HepG2 (cell line): ENCODE data around the gene MTA3. TPM values are rescaled to one million over a fixed set of nuclear protein-coding genes. Genes with fewer than 3 reads are reported as not detected.
A peak's percentile ranks its signal among the peaks of the same experiment; 100 is the strongest.

Experiments
- AKAP8 ChIP-seq: sonication (generic); formaldehyde crosslinking; IDR thresholded peaks from 2 replicates; pipeline ENCODE4 v1.5.1; 2020; ENCODE audit warnings: mild to moderate bottlenecking, missing genetic modification reagents
- ASH2L ChIP-seq: fragments of 300-600, 200-600 bp; sonication (generic); IDR thresholded peaks from 2 replicates; pipeline ENCODE4 v1.7.0; 2017; ENCODE audit warnings: low read depth, mild to moderate bottlenecking, moderate library complexity, mixed read lengths, low read length; ENCODE audit not compliant: insufficient read length
- ATF7-NPFF ChIP-seq: sonication (generic); formaldehyde crosslinking; IDR thresholded peaks from 2 replicates; pipeline ENCODE4 v1.8.1; 2023; ENCODE audit warnings: mild to moderate bottlenecking, low read depth, missing genetic modification reagents, moderate library complexity
- CENPX ChIP-seq: sonication (generic); formaldehyde crosslinking; IDR thresholded peaks from 2 replicates; pipeline ENCODE4 v1.9.0; 2021; ENCODE audit warnings: mild to moderate bottlenecking, missing genetic modification reagents, moderate library complexity
- DMTF1 ChIP-seq: sonication (generic); formaldehyde crosslinking; IDR thresholded peaks from 2 replicates; pipeline ENCODE4 v1.4.0; 2020; ENCODE audit warnings: mild to moderate bottlenecking, missing genetic modification reagents
- HHEX ChIP-seq: IDR thresholded peaks from 2 replicates; pipeline ENCODE4 v1.6.1; 2016; ENCODE audit warnings: control low read depth
- HNF1B ChIP-seq: sonication (generic); formaldehyde crosslinking; IDR thresholded peaks from 2 replicates; pipeline ENCODE4 v1.5.1; 2020; ENCODE audit warnings: mild to moderate bottlenecking, moderate library complexity, missing genetic modification reagents
- NFIB ChIP-seq: sonication (generic); formaldehyde crosslinking; IDR thresholded peaks from 2 replicates; pipeline ENCODE4 v1.9.0; 2021; ENCODE audit warnings: missing genetic modification reagents, mild to moderate bottlenecking, borderline replicate concordance
- SATB2 ChIP-seq: sonication (generic); formaldehyde crosslinking; IDR thresholded peaks from 2 replicates; pipeline ENCODE4 v1.5.0; 2020; ENCODE audit warnings: missing genetic modification reagents
- TEF ChIP-seq: sonication (generic); formaldehyde crosslinking; IDR thresholded peaks from 2 replicates; pipeline ENCODE4 v1.5.0; 2020; ENCODE audit warnings: missing genetic modification reagents
- ZNF207 ChIP-seq: fragments of 450-650 bp; IDR thresholded peaks from 2 replicates; pipeline ENCODE4 v1.6.1; 2016; ENCODE audit warnings: antibody characterized with exemption, borderline replicate concordance
- ZNF24 ChIP-seq: fragments of 450-650 bp; IDR thresholded peaks from 2 replicates; pipeline ENCODE4 v1.6.1; 2017; ENCODE audit warnings: antibody characterized with exemption, mild to moderate bottlenecking
- ZNF362 ChIP-seq: sonication (generic); formaldehyde crosslinking; IDR thresholded peaks from 2 replicates; pipeline ENCODE4 v1.4.0; 2020; ENCODE audit warnings: missing genetic modification reagents, mild to moderate bottlenecking, borderline replicate concordance
- ZNF446 ChIP-seq: sonication (generic); formaldehyde crosslinking; IDR thresholded peaks from 2 replicates; pipeline ENCODE4 v1.5.0; 2020; ENCODE audit warnings: mild to moderate bottlenecking, missing genetic modification reagents
- ZNF468 ChIP-seq: sonication (generic); formaldehyde crosslinking; IDR thresholded peaks from 2 replicates; pipeline ENCODE4 v1.8.0; 2022; ENCODE audit warnings: mild to moderate bottlenecking, moderate library complexity, missing genetic modification reagents
- ZNF879 ChIP-seq: sonication (generic); formaldehyde crosslinking; IDR thresholded peaks from 2 replicates; pipeline ENCODE4 v1.8.1; 2023; ENCODE audit warnings: missing genetic modification reagents
- ZSCAN30 ChIP-seq: sonication (generic); formaldehyde crosslinking; IDR thresholded peaks from 2 replicates; pipeline ENCODE4 v1.5.0; 2020; ENCODE audit warnings: mild to moderate bottlenecking, missing genetic modification reagents
- polyA plus RNA-seq, 8 experiments: library from polyadenylated mRNA; depleted of rRNA in 3 of 8; stranded (reverse) in 7 of 8; unstranded in 1 of 8; fragments of >200 nt; fragmentation: Illumina TruSeq in 4 of 8; extraction: Trizol in 4 of 8; gene quantifications; 2 replicates each; pipeline versions ENCODE4 v1.2.1 to v1.2.3, GENCODE V29; 2011 to 2016; ENCODE audit warnings: low read depth in 4 of 8, missing spikeins in 1 of 8, mixed read lengths in 1 of 8; ENCODE audit not compliant: insufficient read depth in 1 of 8
- total RNA-seq, 5 experiments: library from RNA; depleted of rRNA; stranded (reverse); fragments of >200 nt; fragmentation: Illumina TruSeq; extraction: Trizol; gene quantifications; 2 replicates each; pipeline ENCODE4 v1.2.3, GENCODE V29; 2016; ENCODE audit warnings: low read depth in 1 of 5
- TF ChIP-seq, protein P1 (sequence below): sonication (generic); formaldehyde crosslinking; IDR thresholded peaks from 2 replicates; pipeline ENCODE4 v1.8.0; 2023; ENCODE audit warnings: mild to moderate bottlenecking, missing genetic modification reagents
- TF ChIP-seq, protein P2 (sequence below): IDR thresholded peaks from 2 replicates; pipeline ENCODE4 v1.6.1; 2012; ENCODE audit warnings: inconsistent platforms
- TF ChIP-seq, protein P3 (sequence below): IDR thresholded peaks from 2 replicates; pipeline ENCODE4 v1.6.1; 2016; ENCODE audit warnings: mild to moderate bottlenecking

MTA3 gene
- total and polyA plus RNA-seq, 2 of the 13 experiments (the other 11 are each of a cell fraction or from before 2014, with no cell fraction given), result 48.8 to 77.8 TPM

GRCh38 chr2:42585779-42586178 is 17.3 kb downstream of the MTA3 start (continued):
- TF ChIP-seq AKAP8 (CRISPR knock-in tag) (no peak), ZNF468 (no peak), ZNF207 (no peak), ZNF879 (no peak), ZNF24 (no peak), TEF (CRISPR knock-in tag) (no peak), SATB2 (CRISPR knock-in tag) (no peak), ZSCAN30 (CRISPR knock-in tag) (no peak), CENPX (CRISPR knock-in tag) (no peak), ATF7-NPFF (CRISPR knock-in tag) (no peak), ZNF362 (CRISPR knock-in tag) (peak; percentile 48; the same call in 1 of the 2 replicates), ASH2L (no peak), NFIB (CRISPR knock-in tag) (no peak), HNF1B (no peak), HHEX (no peak), ZNF446 (CRISPR knock-in tag) (no peak), DMTF1 (CRISPR knock-in tag) (no peak)
- TF ChIP-seq, protein P1, sequence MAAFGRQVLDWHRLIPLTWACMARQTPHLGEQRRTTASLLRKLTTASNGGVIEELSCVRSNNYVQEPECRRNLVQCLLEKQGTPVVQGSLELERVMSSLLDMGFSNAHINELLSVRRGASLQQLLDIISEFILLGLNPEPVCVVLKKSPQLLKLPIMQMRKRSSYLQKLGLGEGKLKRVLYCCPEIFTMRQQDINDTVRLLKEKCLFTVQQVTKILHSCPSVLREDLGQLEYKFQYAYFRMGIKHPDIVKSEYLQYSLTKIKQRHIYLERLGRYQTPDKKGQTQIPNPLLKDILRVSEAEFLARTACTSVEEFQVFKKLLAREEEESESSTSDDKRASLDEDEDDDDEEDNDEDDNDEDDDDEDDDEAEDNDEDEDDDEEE (CRISPR knock-in tag), result no peak
- TF ChIP-seq, protein P2, sequence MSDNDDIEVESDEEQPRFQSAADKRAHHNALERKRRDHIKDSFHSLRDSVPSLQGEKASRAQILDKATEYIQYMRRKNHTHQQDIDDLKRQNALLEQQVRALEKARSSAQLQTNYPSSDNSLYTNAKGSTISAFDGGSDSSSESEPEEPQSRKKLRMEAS, result no peak
- TF ChIP-seq, protein P3, sequence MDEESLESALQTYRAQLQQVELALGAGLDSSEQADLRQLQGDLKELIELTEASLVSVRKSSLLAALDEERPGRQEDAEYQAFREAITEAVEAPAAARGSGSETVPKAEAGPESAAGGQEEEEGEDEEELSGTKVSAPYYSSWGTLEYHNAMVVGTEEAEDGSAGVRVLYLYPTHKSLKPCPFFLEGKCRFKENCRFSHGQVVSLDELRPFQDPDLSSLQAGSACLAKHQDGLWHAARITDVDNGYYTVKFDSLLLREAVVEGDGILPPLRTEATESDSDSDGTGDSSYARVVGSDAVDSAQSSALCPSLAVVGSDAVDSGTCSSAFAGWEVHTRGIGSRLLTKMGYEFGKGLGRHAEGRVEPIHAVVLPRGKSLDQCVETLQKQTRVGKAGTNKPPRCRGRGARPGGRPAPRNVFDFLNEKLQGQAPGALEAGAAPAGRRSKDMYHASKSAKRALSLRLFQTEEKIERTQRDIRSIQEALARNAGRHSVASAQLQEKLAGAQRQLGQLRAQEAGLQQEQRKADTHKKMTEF (CRISPR knock-in tag), result no peak
